GM18498 (cell line): ENCODE data around the gene TRIP4.
"Not testable (repeated sequence)": the region's sequence is repeated elsewhere in the genome, so short reads cannot be mapped to it uniquely, and the experiment has no call there.

ENCODE experiments used
- ATAC-seq: cut with Tn5 transposase; IDR thresholded peaks from one replicate; pipeline ENCODE4 v1.9.1; 2021; ENCODE audit warnings: mild to moderate bottlenecking, moderate library complexity; ENCODE audit not compliant: unreplicated experiment

Gene TRIP4

DNA sequence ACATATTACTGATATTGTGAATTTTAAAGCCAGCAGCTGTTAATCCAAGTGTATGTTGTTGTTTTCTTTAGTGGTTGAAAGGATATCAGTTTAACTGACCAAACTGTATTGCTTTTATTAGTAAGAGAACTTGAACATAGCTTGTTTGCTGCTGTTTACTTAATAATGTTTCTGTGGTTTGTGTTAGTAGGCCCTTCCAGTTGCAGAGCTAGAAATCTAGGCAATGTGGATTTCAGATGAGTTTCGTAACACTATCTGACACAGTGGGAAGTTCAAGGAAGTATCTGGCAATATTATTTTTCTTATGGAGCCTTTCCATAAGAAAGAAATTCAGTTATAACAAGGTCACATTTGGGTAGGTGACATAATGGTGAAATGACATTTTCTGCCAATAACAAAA is 91.2 kb downstream of the TRIP4 start:
- ATAC-seq, result no peak

DNA sequence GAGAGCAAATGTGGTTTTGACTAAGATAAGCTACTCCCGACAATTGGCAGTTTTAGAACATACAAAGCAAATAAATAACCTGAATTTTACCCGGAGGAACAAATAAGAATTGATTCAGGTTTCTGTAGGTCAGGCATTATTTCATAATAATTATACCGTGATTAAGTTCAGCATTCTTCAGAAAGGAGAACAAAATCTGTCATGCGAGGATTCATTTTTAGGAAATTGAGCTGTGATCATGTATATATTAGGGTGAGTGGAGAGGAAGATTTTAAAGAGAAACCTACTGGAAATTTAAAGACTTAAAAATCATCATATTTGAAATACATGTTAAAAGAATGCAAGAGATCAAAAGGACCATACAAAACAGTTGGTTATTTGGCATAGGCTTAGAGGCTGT is 93.3 kb downstream of the TRIP4 start:
- ATAC-seq, result no peak

DNA sequence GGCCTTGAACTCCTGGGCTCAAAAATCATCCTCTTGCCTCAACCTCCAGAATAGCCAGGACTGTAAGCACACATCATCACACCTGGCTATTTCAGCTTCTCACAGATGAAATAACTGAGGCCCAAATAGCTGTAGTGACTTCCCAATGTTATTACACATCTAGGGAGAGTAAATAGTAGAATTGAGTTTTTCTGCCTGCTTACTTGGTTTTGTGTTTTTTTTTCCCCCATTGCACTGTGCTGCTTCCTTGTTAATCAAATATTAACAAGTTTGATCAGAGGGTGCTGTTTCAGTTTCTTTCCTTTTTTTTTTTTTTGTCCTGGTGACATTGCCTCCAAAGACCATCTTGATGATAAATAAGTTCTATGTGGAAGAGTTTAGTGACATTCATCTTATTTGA is 96.1 kb downstream of the TRIP4 start:
- no peak for ATAC-seq

DNA sequence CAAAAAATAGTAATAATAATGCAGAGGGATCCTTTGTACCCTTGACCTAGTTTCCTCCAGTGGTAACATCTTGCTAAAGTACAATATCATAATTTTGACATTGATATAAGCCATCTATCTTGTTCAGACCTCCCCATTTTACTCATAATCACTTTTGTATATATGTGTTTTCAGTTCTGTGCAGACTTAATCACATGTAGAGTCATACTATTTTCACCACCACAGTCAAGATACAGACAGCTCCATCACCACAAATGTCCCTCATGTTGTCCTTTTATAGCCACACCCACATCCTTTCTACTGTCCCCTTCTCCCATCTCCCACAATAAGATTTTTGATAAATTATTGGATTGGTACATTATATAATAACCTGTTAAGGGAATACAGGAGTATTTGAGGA is 98.2 kb downstream of the TRIP4 start:
- no peak for ATAC-seq

DNA sequence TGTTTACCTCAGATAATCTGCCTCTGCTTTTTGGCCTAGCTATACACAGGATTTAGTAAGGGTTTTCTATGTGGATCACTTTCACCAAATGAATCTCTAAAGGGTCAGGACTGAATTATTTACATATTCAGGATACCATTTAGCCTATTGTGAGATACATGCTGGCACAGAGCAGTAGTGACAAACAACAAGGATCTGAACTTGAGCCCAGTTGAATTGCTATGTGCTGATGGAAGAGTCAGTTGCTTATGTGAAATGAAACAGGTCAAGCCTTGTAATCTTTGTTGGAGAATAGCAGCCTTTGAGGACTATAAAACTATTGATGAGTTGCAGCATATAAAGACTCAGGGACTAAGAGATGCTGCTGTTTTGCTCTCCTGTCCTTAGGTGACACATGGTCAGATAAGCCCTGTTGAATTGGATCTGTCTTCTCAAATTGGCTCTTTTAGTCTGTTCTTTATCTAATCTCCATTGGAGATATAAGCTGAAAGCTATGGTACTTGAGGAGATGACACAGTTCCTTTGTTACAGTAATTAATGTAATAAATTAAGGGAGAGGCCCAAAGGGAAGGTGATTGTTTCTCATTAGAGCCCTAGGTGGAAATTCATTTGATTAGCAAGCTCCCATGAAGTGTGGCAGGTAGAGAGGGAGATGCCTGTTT is 103.1 kb downstream of the TRIP4 start:
- ATAC-seq, result no peak

DNA sequence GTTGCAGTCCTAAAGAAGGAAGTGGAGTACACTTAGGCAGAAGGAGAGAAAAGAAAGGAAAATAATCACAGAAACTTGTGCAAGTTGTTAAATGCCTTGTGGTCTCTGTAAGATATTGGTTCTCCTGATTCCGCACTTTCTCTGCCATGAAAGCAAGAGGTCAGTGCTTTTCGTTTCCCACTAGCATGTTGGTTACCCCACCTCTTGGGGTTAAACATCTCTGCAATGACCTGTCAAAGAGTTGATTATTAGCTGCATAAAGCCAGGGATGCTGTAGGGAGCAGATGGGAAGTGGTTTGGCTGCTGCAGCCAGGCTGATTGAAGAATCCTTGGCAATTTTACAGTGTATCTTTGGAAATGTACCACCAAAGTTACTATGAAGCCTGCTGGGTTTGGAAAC is 106.0 kb downstream of the TRIP4 start:
- ATAC-seq, result no peak

DNA sequence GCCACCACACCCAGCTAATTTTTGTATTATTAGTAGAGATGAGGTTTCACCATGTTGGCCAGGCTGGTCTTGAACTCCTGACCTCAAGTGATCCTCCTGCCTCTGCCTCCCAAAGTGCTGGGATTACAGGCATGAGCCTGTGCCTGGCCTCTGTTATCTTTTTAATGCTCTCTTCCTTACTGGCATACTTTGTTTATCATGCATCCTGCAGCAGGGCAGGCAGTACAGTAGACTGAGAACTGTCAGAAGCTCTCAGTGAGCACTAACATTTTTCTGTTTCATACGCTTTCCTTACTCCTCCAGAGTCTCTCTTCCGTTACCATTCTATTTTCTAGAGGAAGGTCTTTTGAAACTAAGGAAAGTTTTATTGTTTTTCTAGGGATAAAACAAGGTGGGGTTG is 108.3 kb downstream of the TRIP4 start:
- not testable (repeated sequence) for ATAC-seq

DNA sequence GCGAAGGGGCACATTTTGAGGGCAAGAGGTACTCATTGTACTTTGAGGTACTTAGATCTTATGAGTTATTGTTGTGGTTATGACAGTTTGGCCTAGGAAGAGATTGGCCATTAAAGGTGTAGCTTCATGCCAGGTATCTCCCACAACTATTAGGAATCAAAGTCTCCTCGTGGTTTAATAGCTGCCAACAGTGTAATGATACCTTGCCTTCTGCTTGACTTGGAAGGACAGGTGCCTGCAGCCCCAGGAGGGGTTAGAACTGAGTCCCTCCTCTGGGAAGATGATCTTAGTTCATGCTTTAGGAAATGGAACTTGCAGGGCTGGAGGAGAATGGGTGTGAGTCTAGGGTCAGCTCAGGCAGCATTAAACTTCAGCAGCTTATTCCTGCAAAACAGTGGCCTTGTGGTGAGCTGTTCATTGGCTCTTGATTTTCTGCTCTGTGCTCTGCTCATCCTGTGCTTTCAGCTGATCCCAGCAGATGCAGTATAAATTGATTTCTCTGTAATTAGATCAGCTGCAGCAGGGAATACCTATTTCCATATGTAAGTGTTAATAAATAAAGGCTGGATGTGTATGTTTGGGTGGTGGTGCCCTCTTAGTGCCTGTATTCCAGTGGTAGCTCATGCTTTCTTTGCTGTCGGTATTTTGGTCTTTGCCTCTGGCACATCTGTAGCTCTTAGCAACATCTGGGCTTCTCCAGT is 113.2 kb downstream of the TRIP4 start:
- no peak for ATAC-seq

DNA sequence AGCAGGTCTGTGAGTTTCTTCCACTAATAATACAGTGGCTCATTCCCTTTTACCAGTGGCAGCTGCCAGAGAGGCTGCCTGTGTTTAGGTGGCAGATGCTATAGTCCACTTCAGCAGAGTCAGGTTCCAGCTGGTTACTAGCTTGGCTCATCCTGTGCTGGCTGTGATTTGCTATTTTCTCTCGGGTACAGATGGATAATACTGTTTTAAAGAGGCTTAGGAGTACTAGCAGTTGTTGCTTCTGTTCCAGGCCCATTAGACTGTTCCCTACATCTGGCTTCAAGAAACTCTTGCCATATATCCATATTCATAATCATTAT is 113.7 kb downstream of the TRIP4 start:
- no peak for ATAC-seq

DNA sequence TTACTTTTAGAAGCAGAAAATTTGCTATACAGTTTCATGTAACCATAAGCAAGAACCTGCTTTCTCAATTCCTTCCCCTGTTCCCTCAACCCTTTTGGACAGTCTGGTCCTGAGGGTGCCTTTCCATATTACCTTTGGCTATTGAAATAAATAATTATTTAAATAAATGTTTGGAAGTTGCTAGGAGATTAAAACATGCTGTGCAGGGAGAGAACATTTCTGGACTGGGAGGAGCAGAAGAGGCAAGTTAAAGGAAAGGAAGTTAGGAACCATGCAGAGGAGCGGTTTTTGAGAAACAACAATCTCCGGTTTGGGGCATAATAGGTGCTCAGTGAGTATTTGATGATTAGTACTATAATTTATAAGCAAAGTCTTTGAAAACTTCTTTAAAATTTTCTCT is 114.5 kb downstream of the TRIP4 start:
- ATAC-seq, result no peak

DNA sequence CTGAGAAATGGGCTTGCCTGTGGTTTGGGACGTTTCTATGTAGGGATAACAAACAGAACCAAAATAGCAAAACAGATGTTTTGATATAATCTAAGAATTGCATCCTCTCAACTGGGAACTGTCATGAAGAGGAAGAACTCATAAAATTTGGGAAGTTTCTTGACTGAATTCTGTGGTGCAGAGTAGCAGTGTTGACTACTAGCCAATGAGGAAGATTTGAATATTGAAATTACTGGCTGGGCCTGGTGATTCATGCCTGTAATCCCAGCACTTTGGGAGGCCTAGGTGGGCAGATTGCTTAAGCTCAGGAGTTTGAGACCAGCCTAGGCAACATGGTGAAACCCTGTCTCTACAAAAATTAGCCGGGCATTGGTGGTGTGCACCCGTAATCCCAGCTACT is 114.9 kb downstream of the TRIP4 start:
- no peak for ATAC-seq

DNA sequence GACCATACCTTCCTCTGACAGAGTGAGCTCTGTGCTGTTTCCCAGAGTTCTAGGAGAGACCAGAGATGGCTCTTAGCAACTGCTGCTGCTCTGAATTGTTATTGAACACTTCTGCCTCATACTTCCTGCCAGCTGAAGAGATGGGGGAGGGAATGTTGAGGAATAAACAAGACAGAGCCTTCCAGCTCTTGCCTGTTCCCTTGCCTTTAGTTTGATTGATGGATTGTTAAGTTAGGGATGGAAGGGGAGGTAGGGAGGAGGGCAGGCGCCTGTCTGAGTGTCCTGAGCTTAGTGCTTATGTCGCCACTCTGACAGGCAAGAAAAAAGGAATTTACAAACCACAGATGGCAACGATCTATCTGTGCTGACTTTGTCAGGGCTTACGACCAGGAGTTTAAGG is 115.6 kb downstream of the TRIP4 start:
- no peak for ATAC-seq

DNA sequence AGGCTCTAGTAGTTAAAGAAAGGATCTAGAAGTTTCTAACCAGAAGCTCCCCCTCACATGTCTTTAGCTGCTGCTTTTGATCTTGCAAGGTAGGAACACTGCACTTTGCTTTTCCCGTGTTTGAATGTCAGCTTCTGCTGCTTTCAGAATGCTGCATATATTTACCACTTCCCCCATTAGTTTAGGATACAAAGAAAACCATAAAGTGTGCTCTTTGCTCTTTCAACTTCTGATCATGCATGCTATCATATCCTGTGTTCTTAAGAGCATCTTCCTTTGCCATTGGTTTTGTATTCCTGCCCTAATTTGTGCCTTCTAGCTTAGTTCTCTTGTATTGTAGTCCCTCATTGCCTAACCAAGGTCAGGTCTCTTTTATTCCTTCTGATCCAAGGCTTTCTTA is 116.0 kb downstream of the TRIP4 start:
- ATAC-seq, result no peak
